MCF 10A (cell line): ENCODE data around the gene FAAP20. TPM values are rescaled to one million over a fixed set of nuclear protein-coding genes. Genes with fewer than 3 reads are reported as not detected.

Experiments
- BruUV-seq: library from RNA; stranded (reverse); fragments of 400-500 nt; replicated peaks from 2 replicates; lab custom pipeline; 2021; lab: Mats Ljungman, UMichigan
- CTCF ChIA-PET: fragments of 300-600 bp; sonication (Branson Sonifier 250); formaldehyde crosslinking; extraction: SDS; loops from one replicate; lab custom pipeline; 2021; ENCODE audit warnings: antibody characterized with exemption, inconsistent platforms; lab: Yijun Ruan, JAX
- POLR2A ChIA-PET: fragments of 300-600, 350-650 bp; sonication (Branson Sonifier 250); formaldehyde crosslinking; extraction: SDS; loops from one replicate; lab custom pipeline; 2020; ENCODE audit warnings: antibody characterized with exemption, inconsistent platforms; lab: Yijun Ruan, JAX
- DNase-seq: peaks from one replicate; pipeline ENCODE4 v3.0.0-alpha.2; 2018; ENCODE audit not compliant: unreplicated experiment
- H3K27ac Mint-ChIP-seq: one replicate; pipeline ENCODE4 v1.8.0; 2022; ENCODE audit warnings: mild to moderate bottlenecking, low read depth, mixed read lengths; ENCODE audit not compliant: unreplicated experiment
- H3K27me3 Mint-ChIP-seq: one replicate; pipeline ENCODE4 v1.8.0; 2022; ENCODE audit warnings: mixed read lengths; ENCODE audit not compliant: insufficient read depth, unreplicated experiment
- H3K36me3 Mint-ChIP-seq: one replicate; pipeline ENCODE4 v1.8.0; 2022; ENCODE audit warnings: mild to moderate bottlenecking, moderate library complexity, mixed read lengths; ENCODE audit not compliant: insufficient read depth, unreplicated experiment
- H3K4me1 Mint-ChIP-seq: one replicate; pipeline ENCODE4 v1.8.0; 2022; ENCODE audit warnings: mixed read lengths; ENCODE audit not compliant: insufficient read depth, unreplicated experiment
- H3K4me3 Mint-ChIP-seq: one replicate; pipeline ENCODE4 v1.8.0; 2022; ENCODE audit warnings: mild to moderate bottlenecking, moderate library complexity, mixed read lengths; ENCODE audit not compliant: unreplicated experiment
- H3K9me3 Mint-ChIP-seq: one replicate; pipeline ENCODE4 v1.8.0; 2022; ENCODE audit warnings: mixed read lengths; ENCODE audit not compliant: unreplicated experiment
- intact Hi-C: fragments of 100-400 bp; cut with micrococcal nuclease; formaldehyde crosslinking; loops from 2 replicates; pipeline ENCODE4 v1.14.1; 2022
- total RNA-seq: library from RNA; stranded (reverse); gene quantifications from 2 replicates; pipeline ENCODE4 v1.2.3, GENCODE V29; 2022
- TF ChIP-seq, protein P1 (sequence below): fragments of 200-600 bp; IDR thresholded peaks from one replicate; pipeline ENCODE4 v1.8.0; 2022; ENCODE audit warnings: antibody characterized with exemption, mild to moderate bottlenecking; ENCODE audit not compliant: unreplicated experiment

FAAP20 gene
- total RNA-seq, 1 experiment from 2014 or later: 75.9 TPM

GRCh38 chr1:2210786-2211185 is 16.2 kb upstream of the FAAP20 start:
- H3K4me3 Mint-ChIP-seq: no peak overlapping the region
- no peaks in the 10 kb centered on the region for H3K9me3 Mint-ChIP-seq
- intact Hi-C loops: no loop called here
- POLR2A ChIA-PET: interaction anchor here (0.6 kb wide), 1 partner anchor 66 kb away, joined by 3 read pairs; no protein-coding TSS in a partner anchor
- H3K36me3 Mint-ChIP-seq: peaks cover 6% of the 10 kb centered on the region
- no peaks in the 10 kb centered on the region for H3K27me3 Mint-ChIP-seq
- CTCF ChIA-PET: interaction anchor here (5.0 kb wide), 1 partner anchor 15 kb away, joined by 27 read pairs; the partner anchor contains the start of gene FAAP20
- BruUV-seq: no TSS peak
- no peak overlapping the region for H3K27ac Mint-ChIP-seq
- TF ChIP-seq, protein P1, sequence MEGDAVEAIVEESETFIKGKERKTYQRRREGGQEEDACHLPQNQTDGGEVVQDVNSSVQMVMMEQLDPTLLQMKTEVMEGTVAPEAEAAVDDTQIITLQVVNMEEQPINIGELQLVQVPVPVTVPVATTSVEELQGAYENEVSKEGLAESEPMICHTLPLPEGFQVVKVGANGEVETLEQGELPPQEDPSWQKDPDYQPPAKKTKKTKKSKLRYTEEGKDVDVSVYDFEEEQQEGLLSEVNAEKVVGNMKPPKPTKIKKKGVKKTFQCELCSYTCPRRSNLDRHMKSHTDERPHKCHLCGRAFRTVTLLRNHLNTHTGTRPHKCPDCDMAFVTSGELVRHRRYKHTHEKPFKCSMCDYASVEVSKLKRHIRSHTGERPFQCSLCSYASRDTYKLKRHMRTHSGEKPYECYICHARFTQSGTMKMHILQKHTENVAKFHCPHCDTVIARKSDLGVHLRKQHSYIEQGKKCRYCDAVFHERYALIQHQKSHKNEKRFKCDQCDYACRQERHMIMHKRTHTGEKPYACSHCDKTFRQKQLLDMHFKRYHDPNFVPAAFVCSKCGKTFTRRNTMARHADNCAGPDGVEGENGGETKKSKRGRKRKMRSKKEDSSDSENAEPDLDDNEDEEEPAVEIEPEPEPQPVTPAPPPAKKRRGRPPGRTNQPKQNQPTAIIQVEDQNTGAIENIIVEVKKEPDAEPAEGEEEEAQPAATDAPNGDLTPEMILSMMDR: no peak
- no peak for DNase-seq
- H3K4me1 Mint-ChIP-seq: peaks cover 26% of the 10 kb centered on the region

GRCh38 chr1:2210084-2210653 is 15.6 kb upstream of the FAAP20 start:
- POLR2A ChIA-PET: interaction anchor here (0.7 to 2.8 kb wide), 5 partner anchors 19 to 170 kb away, joined by 3 to 23 read pairs (median 3); no protein-coding TSS in a partner anchor
- no peak overlapping the region for H3K4me3 Mint-ChIP-seq
- no TSS peak for BruUV-seq
- peaks cover 26% of the 10 kb centered on the region for H3K4me1 Mint-ChIP-seq
- no peaks in the 10 kb centered on the region for H3K9me3 Mint-ChIP-seq
- intact Hi-C loops: no loop called here
- H3K27ac Mint-ChIP-seq: no peak overlapping the region
- H3K27me3 Mint-ChIP-seq: no peaks in the 10 kb centered on the region
- H3K36me3 Mint-ChIP-seq: peaks cover 6% of the 10 kb centered on the region
- CTCF ChIA-PET: interaction anchor here (1.5 to 5.0 kb wide), 2 partner anchors 15 to 172 kb away, joined by 4 to 27 read pairs; partner anchors contain the start of gene FAAP20
- no peak for DNase-seq
- TF ChIP-seq, protein P1: no peak

- Mint-ChIP-seq H3K27ac (no peak overlapping the region), H3K36me3 (peaks cover 6% of the 10 kb centered on the region), H3K27me3 (no peaks in the 10 kb centered on the region), H3K4me1 (peaks cover 26% of the 10 kb centered on the region), H3K4me3 (peak overlapping the region; percentile 41), H3K9me3 (no peaks in the 10 kb centered on the region)
- intact Hi-C loops: no loop called here
- TF ChIP-seq, protein P1: no peak
- POLR2A ChIA-PET: interaction anchor here (0.7 to 2.8 kb wide), 8 partner anchors 14 to 182 kb away, joined by 3 to 23 read pairs (median 4); partner anchors contain the start of genes MORN1 and RER1
- CTCF ChIA-PET: interaction anchor here (1.1 to 5.0 kb wide), 3 partner anchors 14 to 256 kb away, joined by 3 to 27 read pairs (median 4); partner anchors contain the start of gene FAAP20
- DNase-seq: no peak
- no TSS peak for BruUV-seq
Observed at GRCh38 chr1:2209400-2210083, 15.0 kb upstream of the FAAP20 start.
